Thyroid gland (tissue), 4 donors: ENCODE data around the gene CCSER1.

Experiments used
- POLR2A ChIP-seq, 2 donors: fragments of 450-650 bp; IDR thresholded peaks; one replicate each; pipeline ENCODE4 v1.6.1; 2017; ENCODE audit warnings: antibody characterized with exemption in 2 of 2, mild to moderate bottlenecking in 2 of 2, moderate library complexity in 1 of 2
- TF ChIP-seq, protein P1 (sequence below), 6 experiments: fragments of 200-600 bp in 3 of 6; fragments of 450-650 bp in 3 of 6; sonication (generic) in 3 of 6; IDR thresholded peaks; one replicate each; pipeline ENCODE4 v1.5.1; 2016 to 2019; ENCODE audit warnings: antibody characterized with exemption in 6 of 6, mild to moderate bottlenecking in 2 of 6, inconsistent platforms in 1 of 6, moderate library complexity in 1 of 6

GRCh38 chr4:90095000-90095399 is 32.2 kb upstream of the CCSER1 start:
- TF ChIP-seq, protein P1, sequence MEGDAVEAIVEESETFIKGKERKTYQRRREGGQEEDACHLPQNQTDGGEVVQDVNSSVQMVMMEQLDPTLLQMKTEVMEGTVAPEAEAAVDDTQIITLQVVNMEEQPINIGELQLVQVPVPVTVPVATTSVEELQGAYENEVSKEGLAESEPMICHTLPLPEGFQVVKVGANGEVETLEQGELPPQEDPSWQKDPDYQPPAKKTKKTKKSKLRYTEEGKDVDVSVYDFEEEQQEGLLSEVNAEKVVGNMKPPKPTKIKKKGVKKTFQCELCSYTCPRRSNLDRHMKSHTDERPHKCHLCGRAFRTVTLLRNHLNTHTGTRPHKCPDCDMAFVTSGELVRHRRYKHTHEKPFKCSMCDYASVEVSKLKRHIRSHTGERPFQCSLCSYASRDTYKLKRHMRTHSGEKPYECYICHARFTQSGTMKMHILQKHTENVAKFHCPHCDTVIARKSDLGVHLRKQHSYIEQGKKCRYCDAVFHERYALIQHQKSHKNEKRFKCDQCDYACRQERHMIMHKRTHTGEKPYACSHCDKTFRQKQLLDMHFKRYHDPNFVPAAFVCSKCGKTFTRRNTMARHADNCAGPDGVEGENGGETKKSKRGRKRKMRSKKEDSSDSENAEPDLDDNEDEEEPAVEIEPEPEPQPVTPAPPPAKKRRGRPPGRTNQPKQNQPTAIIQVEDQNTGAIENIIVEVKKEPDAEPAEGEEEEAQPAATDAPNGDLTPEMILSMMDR (IDR thresholded peaks at IDR 0.05) = no peak
- TF ChIP-seq POLR2A (IDR thresholded peaks at IDR 0.05) = no peak
